ENCODE measurements around the gene PEPD. TPM values are rescaled to one million over a fixed set of nuclear protein-coding genes. Genes with fewer than 3 reads are reported as not detected.

Gene PEPD
- total RNA-seq, 2 donors from 2014 or later: 74.0 to 89.9 TPM

DNA sequence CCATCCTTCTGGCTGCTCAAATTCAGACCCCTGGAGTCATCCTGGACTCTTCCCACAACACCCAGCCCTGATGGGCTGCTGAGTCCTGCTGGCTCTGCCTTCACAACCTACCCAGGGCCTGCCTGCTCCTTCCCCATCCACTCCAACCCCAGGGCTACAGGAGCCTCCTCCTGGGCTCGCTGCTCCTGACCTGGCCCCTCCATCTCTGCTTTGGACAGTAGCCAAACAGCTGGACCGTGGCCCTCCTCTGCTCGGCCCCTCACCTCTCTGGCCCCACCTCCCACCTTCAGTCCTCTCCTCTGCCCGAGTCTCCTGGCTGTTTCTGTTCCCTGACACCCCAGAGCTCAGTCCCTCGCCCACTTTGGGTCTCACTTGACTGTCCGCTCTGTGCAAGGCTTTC is 81.3 kb downstream of the PEPD start:
- TF ChIP-seq, protein P1, sequence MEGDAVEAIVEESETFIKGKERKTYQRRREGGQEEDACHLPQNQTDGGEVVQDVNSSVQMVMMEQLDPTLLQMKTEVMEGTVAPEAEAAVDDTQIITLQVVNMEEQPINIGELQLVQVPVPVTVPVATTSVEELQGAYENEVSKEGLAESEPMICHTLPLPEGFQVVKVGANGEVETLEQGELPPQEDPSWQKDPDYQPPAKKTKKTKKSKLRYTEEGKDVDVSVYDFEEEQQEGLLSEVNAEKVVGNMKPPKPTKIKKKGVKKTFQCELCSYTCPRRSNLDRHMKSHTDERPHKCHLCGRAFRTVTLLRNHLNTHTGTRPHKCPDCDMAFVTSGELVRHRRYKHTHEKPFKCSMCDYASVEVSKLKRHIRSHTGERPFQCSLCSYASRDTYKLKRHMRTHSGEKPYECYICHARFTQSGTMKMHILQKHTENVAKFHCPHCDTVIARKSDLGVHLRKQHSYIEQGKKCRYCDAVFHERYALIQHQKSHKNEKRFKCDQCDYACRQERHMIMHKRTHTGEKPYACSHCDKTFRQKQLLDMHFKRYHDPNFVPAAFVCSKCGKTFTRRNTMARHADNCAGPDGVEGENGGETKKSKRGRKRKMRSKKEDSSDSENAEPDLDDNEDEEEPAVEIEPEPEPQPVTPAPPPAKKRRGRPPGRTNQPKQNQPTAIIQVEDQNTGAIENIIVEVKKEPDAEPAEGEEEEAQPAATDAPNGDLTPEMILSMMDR (IDR thresholded peaks at IDR 0.05): no peak
- TF ChIP-seq POLR2AphosphoS5 (IDR thresholded peaks at IDR 0.05) (no peak), POLR2A (IDR thresholded peaks at IDR 0.05) (no peak)
- H3K4me3 ChIP-seq: no peak overlapping the region
- no peaks in the 10 kb centered on the region for H3K27me3 ChIP-seq (replicated peaks; ENCODE audit: insufficient read depth)
- WGBS: 82% methylated on average over 6 of the region's 6 CpGs
- intact Hi-C loops (cut with DNase I): no loop called here
- no peaks in the 10 kb centered on the region for H3K36me3 ChIP-seq
- DNase-seq (ENCODE audit: low spot score): no peak
- no peaks in the 10 kb centered on the region for H3K9me3 ChIP-seq
- no peak overlapping the region for H3K27ac ChIP-seq
- no peaks in the 10 kb centered on the region for H3K4me1 ChIP-seq (replicated peaks)

DNA sequence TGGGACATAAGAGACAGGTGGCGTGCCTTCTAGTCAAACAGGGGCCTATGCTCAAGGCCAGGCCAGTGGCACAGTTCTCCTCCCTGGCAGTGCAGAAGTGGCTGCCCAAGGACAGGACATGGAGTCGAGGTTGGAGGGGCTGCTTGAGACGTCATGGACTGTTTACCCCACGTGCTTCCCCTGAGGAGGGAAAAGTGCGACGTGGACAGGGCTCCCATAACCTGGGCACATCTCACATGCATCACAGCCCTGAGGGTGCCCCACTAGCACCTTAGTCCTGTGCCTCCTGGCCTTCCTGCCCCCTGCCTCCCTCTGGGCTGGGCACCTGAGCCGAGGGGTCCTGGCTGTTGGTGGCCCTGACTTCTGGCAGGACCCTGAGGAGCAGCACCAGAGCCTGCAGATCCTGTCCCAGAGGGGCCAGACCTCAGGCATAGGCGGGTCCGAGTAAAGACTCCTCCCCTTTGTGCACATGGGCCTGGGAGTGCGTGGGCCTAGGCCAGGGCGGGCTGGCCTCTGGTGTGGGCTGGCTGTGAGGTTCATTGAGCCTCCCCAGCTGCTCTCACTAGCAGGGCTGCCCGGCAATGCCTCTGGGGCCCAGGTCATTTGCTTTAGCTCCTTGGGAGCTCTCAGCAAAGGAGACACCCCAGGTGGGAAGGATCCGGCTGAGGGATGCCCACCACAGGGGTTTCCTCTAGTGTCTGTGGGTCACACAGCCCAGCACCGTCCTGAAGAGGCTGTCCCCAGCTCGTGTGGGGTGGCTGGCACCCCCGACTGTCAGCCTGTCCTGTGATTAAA is 82.4 kb downstream of the PEPD start:
- no peak for DNase-seq (ENCODE audit: low spot score)
- Histone ChIP-seq H3K9me3 (no peaks in the 10 kb centered on the region), H3K27ac (no peak overlapping the region), H3K27me3 (replicated peaks; ENCODE audit: insufficient read depth) (no peaks in the 10 kb centered on the region), H3K36me3 (no peaks in the 10 kb centered on the region), H3K4me1 (replicated peaks) (no peaks in the 10 kb centered on the region), H3K4me3 (no peak overlapping the region)
- intact Hi-C loops (cut with DNase I): no loop called here
- WGBS: 88% methylated on average over 15 of the region's 16 CpGs
- TF ChIP-seq POLR2A (IDR thresholded peaks at IDR 0.05) (no peak), POLR2AphosphoS5 (IDR thresholded peaks at IDR 0.05) (no peak)
- TF ChIP-seq, protein P1 (IDR thresholded peaks at IDR 0.05): no peak

DNA sequence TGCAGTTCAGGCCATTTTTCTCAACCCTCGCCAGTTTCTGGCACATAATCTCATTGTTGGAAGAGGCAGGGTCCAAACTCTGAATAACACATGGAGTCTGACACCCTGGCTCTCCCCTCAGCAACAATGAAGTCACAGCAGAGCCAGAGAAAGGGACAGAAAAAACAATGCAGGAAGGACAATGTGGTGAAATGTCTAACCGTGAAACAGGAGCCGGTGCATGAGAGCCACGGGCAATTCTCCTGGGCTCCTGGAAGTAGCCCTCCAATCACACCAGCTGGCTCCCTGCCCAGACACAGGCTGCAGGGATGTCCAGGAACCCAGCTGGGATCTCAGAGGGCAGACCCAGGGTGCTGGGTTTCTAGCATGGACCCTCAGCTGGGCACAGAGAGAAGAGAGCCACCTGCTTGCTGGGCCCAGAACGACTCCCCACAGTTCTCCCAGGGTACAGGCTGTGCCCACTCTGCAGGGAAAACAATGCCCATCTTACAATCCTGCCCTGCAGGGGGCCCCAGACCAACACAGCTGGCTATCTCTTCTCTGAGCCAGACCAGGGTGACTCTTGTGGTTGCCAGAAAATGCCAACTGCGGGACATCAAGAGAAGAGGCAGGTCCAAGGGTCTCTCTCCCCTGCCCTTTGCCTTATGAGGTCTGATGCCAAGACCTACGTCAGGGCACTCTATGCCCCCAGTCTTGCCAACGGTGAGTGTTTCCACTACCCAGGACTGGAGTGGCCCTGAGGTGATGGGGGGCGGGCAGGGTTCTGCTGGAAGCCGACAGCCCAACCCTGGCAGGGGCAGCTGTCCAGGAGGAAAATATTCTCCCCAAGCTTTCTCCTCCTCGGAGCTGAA is 83.5 kb downstream of the PEPD start:
- Histone ChIP-seq H3K4me1 (replicated peaks) (peaks cover 1% of the 10 kb centered on the region), H3K4me3 (no peak overlapping the region), H3K27me3 (replicated peaks; ENCODE audit: insufficient read depth) (no peaks in the 10 kb centered on the region), H3K27ac (no peak overlapping the region), H3K9me3 (no peaks in the 10 kb centered on the region), H3K36me3 (no peaks in the 10 kb centered on the region)
- intact Hi-C loops (cut with DNase I): no loop called here
- 55% methylated on average over 11 of the region's 11 CpGs for WGBS
- DNase-seq (ENCODE audit: low spot score): no peak
- TF ChIP-seq POLR2A (IDR thresholded peaks at IDR 0.05) (no peak), POLR2AphosphoS5 (IDR thresholded peaks at IDR 0.05) (no peak)
- TF ChIP-seq, protein P1 (IDR thresholded peaks at IDR 0.05): no peak

DNA sequence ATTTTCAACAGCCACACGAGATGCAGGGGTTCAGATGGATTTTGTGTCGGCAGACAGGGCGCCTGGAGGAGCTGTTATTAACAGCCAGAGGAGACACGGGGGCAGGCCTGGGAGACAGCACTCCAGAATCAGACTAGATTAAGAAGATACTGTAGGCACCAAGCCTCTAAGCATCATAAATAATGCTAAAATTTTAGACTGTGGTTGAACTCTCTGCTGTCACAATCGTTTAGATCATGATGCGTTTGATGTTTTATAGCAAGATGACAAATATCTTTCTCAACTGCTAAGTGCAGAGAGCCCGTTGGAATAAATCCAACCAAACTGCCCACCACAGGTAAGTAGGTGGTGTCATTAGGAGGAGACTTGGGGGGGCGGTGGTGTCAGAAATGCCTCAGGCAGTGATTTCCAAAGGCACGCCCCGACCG is 84.2 kb downstream of the PEPD start:
- no peaks in the 10 kb centered on the region for H3K9me3 ChIP-seq
- H3K36me3 ChIP-seq: no peaks in the 10 kb centered on the region
- TF ChIP-seq, protein P1 (IDR thresholded peaks at IDR 0.05): no peak
- no peak for TF ChIP-seq POLR2AphosphoS5 (IDR thresholded peaks at IDR 0.05)
- TF ChIP-seq POLR2A (IDR thresholded peaks at IDR 0.05): no peak
- H3K27me3 ChIP-seq (replicated peaks; ENCODE audit: insufficient read depth): no peaks in the 10 kb centered on the region
- H3K4me1 ChIP-seq (replicated peaks): peaks cover 8% of the 10 kb centered on the region
- 29% methylated on average over 11 of the region's 11 CpGs for WGBS
- intact Hi-C loops (cut with DNase I): no loop called here
- H3K4me3 ChIP-seq: no peak overlapping the region
- no peak for DNase-seq (ENCODE audit: low spot score)
- H3K27ac ChIP-seq: no peak overlapping the region
